ENCODE data around the gene CFAP77. TPM values are rescaled to one million over a fixed set of nuclear protein-coding genes. Genes with fewer than 3 reads are reported as not detected.

Gene CFAP77
- total RNA-seq, 8 experiments from 2014 or later, result 0.21 to 7.9 (median 0.38) TPM; not detected in 3

- WGBS, 10 experiments, result 10 to 74% (median 46%) methylated on average over 2 to 12 of the region's 20 CpGs; no CpG with 5 or more reads in 3 of the 10 experiments
- in situ Hi-C loops (cut with MboI; ENCODE audit: low pct_unique_long_range_greater_than_20kb in 2 of 9, low sequenced_read_pairs in 9 of 9, unreplicated experiment in 9 of 9), result no loop called here
These were observed 51.4 kb downstream of the CFAP77 start for GRCh38 chr9:132461281-132461896.

GRCh38 chr9:132461971-132462370 lies 52.0 kb downstream of the CFAP77 start:
- WGBS, 10 experiments, result 41 to 93% (median 80%) methylated on average over 1 to 9 of the region's 11 CpGs; no CpG with 5 or more reads in 1 of the 10 experiments

More at GRCh38 chr9:132461281-132461896, 51.4 kb downstream of the CFAP77 start:
- H3K4me3 ChIP-seq, result no peak overlapping the region
- peak overlapping the region; percentile 70 to 92 for H3K27ac ChIP-seq
- peaks cover 55 to 69% of the 10 kb centered on the region in 2 donors for H3K4me1 ChIP-seq (replicated peaks in 1 of 2)
- ATAC-seq (replicated peaks in 6 of 8), result peak in 5 of 8 experiments; percentile 60 to 71 (median 68)

GRCh38 chr9:132464547-132464946 lies 54.5 kb downstream of the CFAP77 start:
- 20 to 57% (median 47%) methylated on average over 1 to 9 of the region's 9 CpGs; no CpG with 5 or more reads in 1 of the 10 experiments for WGBS, 10 experiments
- H3K4me3 ChIP-seq, result no peak overlapping the region
- in situ Hi-C loops (cut with MboI; ENCODE audit: low pct_unique_long_range_greater_than_20kb in 2 of 9, low sequenced_read_pairs in 9 of 9, unreplicated experiment in 9 of 9), result no loop called here
- peaks cover 33 to 43% of the 10 kb centered on the region in 2 donors for H3K4me1 ChIP-seq (replicated peaks in 1 of 2)
- ATAC-seq (replicated peaks in 6 of 8), result peak in 5 of 8 experiments; percentile 35 to 75 (median 51)
- no peak overlapping the region for H3K27ac ChIP-seq

More at GRCh38 chr9:132461971-132462370, 52.0 kb downstream of the CFAP77 start:
- ATAC-seq (replicated peaks in 6 of 8), result no peak
- in situ Hi-C loops (cut with MboI; ENCODE audit: low pct_unique_long_range_greater_than_20kb in 2 of 9, low sequenced_read_pairs in 9 of 9, unreplicated experiment in 9 of 9), result no loop called here
- Histone ChIP-seq H3K27ac (peak overlapping the region; percentile 70 to 92), H3K4me1 (replicated peaks in 1 of 2) (peaks cover 50 to 63% of the 10 kb centered on the region in 2 donors), H3K4me3 (no peak overlapping the region)

- peaks cover 33 to 43% of the 10 kb centered on the region in 2 donors for H3K4me1 ChIP-seq (replicated peaks in 1 of 2)
- in situ Hi-C loops (cut with MboI; ENCODE audit: low pct_unique_long_range_greater_than_20kb in 2 of 9, low sequenced_read_pairs in 9 of 9, unreplicated experiment in 9 of 9), result no loop called here
- 18 to 100% (median 80%) methylated on average over 1 to 3 of the region's 5 CpGs for WGBS, 10 experiments
- no peak for ATAC-seq (replicated peaks in 6 of 8)
- H3K27ac ChIP-seq, result no peak overlapping the region
- H3K4me3 ChIP-seq, result no peak overlapping the region
These were observed 55.2 kb downstream of the CFAP77 start for GRCh38 chr9:132465131-132465635.

- no peak overlapping the region for H3K27ac ChIP-seq
- peaks cover 0 to 7% of the 10 kb centered on the region in 2 donors for H3K4me1 ChIP-seq (replicated peaks in 1 of 2)
- peak in 1 of 8 experiments; percentile 19 for ATAC-seq (replicated peaks in 6 of 8)
- 40 to 100% (median 86%) methylated on average over 1 to 4 of the region's 4 CpGs; no CpG with 5 or more reads in 4 of the 10 experiments for WGBS, 10 experiments
- in situ Hi-C loops (cut with MboI; ENCODE audit: low pct_unique_long_range_greater_than_20kb in 2 of 9, low sequenced_read_pairs in 9 of 9, unreplicated experiment in 9 of 9), result no loop called here
- no peak overlapping the region for H3K4me3 ChIP-seq
These were observed 62.2 kb downstream of the CFAP77 start for GRCh38 chr9:132472199-132472598.

- WGBS, 10 experiments, result 30 to 100% (median 83%) methylated on average over 1 to 5 of the region's 9 CpGs; no CpG with 5 or more reads in 2 of the 10 experiments
- Histone ChIP-seq H3K4me1 (replicated peaks in 1 of 2) (peaks cover 0 to 7% of the 10 kb centered on the region in 2 donors), H3K27ac (no peak overlapping the region), H3K4me3 (no peak overlapping the region)
- no peak for ATAC-seq (replicated peaks in 6 of 8)
- in situ Hi-C loops (cut with MboI; ENCODE audit: low pct_unique_long_range_greater_than_20kb in 2 of 9, low sequenced_read_pairs in 9 of 9, unreplicated experiment in 9 of 9), result no loop called here
These were observed 62.6 kb downstream of the CFAP77 start for GRCh38 chr9:132472599-132472998.

- in situ Hi-C loops (cut with MboI; ENCODE audit: low pct_unique_long_range_greater_than_20kb in 2 of 9, low sequenced_read_pairs in 9 of 9, unreplicated experiment in 9 of 9), result no loop called here
- Histone ChIP-seq H3K27ac (no peak overlapping the region), H3K4me1 (replicated peaks in 1 of 2) (peaks cover 0 to 18% of the 10 kb centered on the region in 2 donors), H3K4me3 (no peak overlapping the region)
- ATAC-seq (replicated peaks in 6 of 8), result no peak
- 18 to 94% (median 64%) methylated on average over 1 to 12 of the region's 14 CpGs for WGBS, 10 experiments
These were observed 64.2 kb downstream of the CFAP77 start for GRCh38 chr9:132474253-132474652.

GRCh38 chr9:132478353-132479050 lies 68.5 kb downstream of the CFAP77 start:
- Histone ChIP-seq H3K4me1 (replicated peaks in 1 of 2) (peaks cover 20 to 42% of the 10 kb centered on the region in 2 donors), H3K4me3 (no peak overlapping the region), H3K27ac (no peak overlapping the region)
- in situ Hi-C loops (cut with MboI; ENCODE audit: low pct_unique_long_range_greater_than_20kb in 2 of 9, low sequenced_read_pairs in 9 of 9, unreplicated experiment in 9 of 9), result no loop called here
- 21 to 100% (median 80%) methylated on average over 1 to 12 of the region's 15 CpGs for WGBS, 10 experiments
- no peak for ATAC-seq (replicated peaks in 6 of 8)

GRCh38 chr9:132479733-132480132 lies 69.7 kb downstream of the CFAP77 start:
- Histone ChIP-seq H3K27ac (no peak overlapping the region), H3K4me1 (replicated peaks in 1 of 2) (peaks cover 20 to 41% of the 10 kb centered on the region in 2 donors), H3K4me3 (no peak overlapping the region)
- 43 to 100% (median 96%) methylated on average over 1 to 8 of the region's 10 CpGs; no CpG with 5 or more reads in 4 of the 10 experiments for WGBS, 10 experiments
- in situ Hi-C loops (cut with MboI; ENCODE audit: low pct_unique_long_range_greater_than_20kb in 2 of 9, low sequenced_read_pairs in 9 of 9, unreplicated experiment in 9 of 9), result no loop called here
- no peak for ATAC-seq (replicated peaks in 6 of 8)

- Histone ChIP-seq H3K4me3 (no peak overlapping the region), H3K4me1 (replicated peaks in 1 of 2) (peaks cover 21 to 43% of the 10 kb centered on the region in 2 donors), H3K27ac (peak overlapping the region in 1 of 2 donors; percentile 12)
- peak in 5 of 8 experiments; percentile 70 to 85 (median 81) for ATAC-seq (replicated peaks in 6 of 8)
- 0 to 100% (median 56%) methylated on average over 1 to 14 of the region's 20 CpGs; no CpG with 5 or more reads in 1 of the 10 experiments for WGBS, 10 experiments
- in situ Hi-C loops (cut with MboI; ENCODE audit: low pct_unique_long_range_greater_than_20kb in 2 of 9, low sequenced_read_pairs in 9 of 9, unreplicated experiment in 9 of 9), result no loop called here
These were observed 71.2 kb downstream of the CFAP77 start for GRCh38 chr9:132481053-132481849.

GRCh38 chr9:132482196-132482813 lies 72.3 kb downstream of the CFAP77 start:
- no peak overlapping the region for H3K27ac ChIP-seq
- in situ Hi-C loops (cut with MboI; ENCODE audit: low pct_unique_long_range_greater_than_20kb in 2 of 9, low sequenced_read_pairs in 9 of 9, unreplicated experiment in 9 of 9), result no loop called here
- WGBS, 10 experiments, result 13 to 80% (median 42%) methylated on average over 1 to 16 of the region's 17 CpGs; no CpG with 5 or more reads in 1 of the 10 experiments
- ATAC-seq (replicated peaks in 6 of 8), result no peak
- no peak overlapping the region for H3K4me3 ChIP-seq
- peaks cover 29 to 52% of the 10 kb centered on the region in 2 donors for H3K4me1 ChIP-seq (replicated peaks in 1 of 2)

GRCh38 chr9:132485393-132485792 lies 75.4 kb downstream of the CFAP77 start:
- Histone ChIP-seq H3K4me3 (no peak overlapping the region), H3K27ac (no peak overlapping the region), H3K4me1 (replicated peaks in 1 of 2) (peaks cover 48 to 56% of the 10 kb centered on the region in 2 donors)
- ATAC-seq (replicated peaks in 6 of 8), result no peak
- in situ Hi-C loops (cut with MboI; ENCODE audit: low pct_unique_long_range_greater_than_20kb in 2 of 9, low sequenced_read_pairs in 9 of 9, unreplicated experiment in 9 of 9), result no loop called here
- WGBS, 10 experiments, result 36 to 91% (median 75%) methylated on average over 3 to 14 of the region's 14 CpGs; no CpG with 5 or more reads in 3 of the 10 experiments

All from motor neuron (in vitro differentiated cells).